Calu3 (cell line): ENCODE results near the gene SKI. TPM values are rescaled to one million over a fixed set of nuclear protein-coding genes. Genes with fewer than 3 reads are reported as not detected.

Experiments used
- BruUV-seq: library from RNA; stranded (reverse); fragments of 400-500 nt; replicated peaks from 2 replicates; lab custom pipeline; 2021; lab: Mats Ljungman, UMichigan
- CTCF ChIA-PET: fragments of 300-600 bp; sonication (Branson Sonifier 250); formaldehyde crosslinking; loops from one replicate; lab custom pipeline; 2022; ENCODE audit warnings: antibody characterized with exemption; lab: Charles Lee
- DNase-seq: peaks from one replicate; pipeline ENCODE4 v3.0.0; 2022
- H3K27ac Mint-ChIP-seq: one replicate; pipeline ENCODE4 v1.8.0; 2022; ENCODE audit warnings: mixed read lengths; ENCODE audit not compliant: unreplicated experiment
- H3K27me3 Mint-ChIP-seq: one replicate; pipeline ENCODE4 v1.8.0; 2022; ENCODE audit warnings: mixed read lengths; ENCODE audit not compliant: unreplicated experiment
- H3K36me3 Mint-ChIP-seq: one replicate; pipeline ENCODE4 v1.8.0; 2022; ENCODE audit warnings: mild to moderate bottlenecking, moderate library complexity, mixed read lengths; ENCODE audit not compliant: insufficient read depth, unreplicated experiment
- H3K4me1 Mint-ChIP-seq: one replicate; pipeline ENCODE4 v1.8.0; 2022; ENCODE audit warnings: mild to moderate bottlenecking, low read depth, mixed read lengths; ENCODE audit not compliant: unreplicated experiment
- H3K4me3 Mint-ChIP-seq: one replicate; pipeline ENCODE4 v1.8.0; 2022; ENCODE audit warnings: mild to moderate bottlenecking, low read depth, moderate library complexity, mixed read lengths; ENCODE audit not compliant: unreplicated experiment
- H3K9me3 Mint-ChIP-seq: one replicate; pipeline ENCODE4 v1.8.0; 2022; ENCODE audit warnings: low read depth, mixed read lengths; ENCODE audit not compliant: unreplicated experiment
- CTCF ChIP-seq: fragments of 200-600 bp; IDR thresholded peaks from one replicate; pipeline ENCODE4 v1.8.0; 2022; ENCODE audit warnings: antibody characterized with exemption; ENCODE audit not compliant: unreplicated experiment
- intact Hi-C: fragments of 100-400 bp; cut with micrococcal nuclease; formaldehyde crosslinking; loops from one replicate; pipeline ENCODE4 v1.10.0; 2022; ENCODE audit not compliant: unreplicated experiment
- total RNA-seq: library from RNA; stranded (reverse); gene quantifications from 2 replicates; pipeline ENCODE4 v1.2.3, GENCODE V29; 2022

The SKI gene
- total RNA-seq, 1 experiment from 2014 or later: 33.8 TPM

- no TSS peak for BruUV-seq
- H3K36me3 Mint-ChIP-seq: peaks cover 25% of the 10 kb centered on the region
- no peak overlapping the region for H3K4me3 Mint-ChIP-seq
- no peaks in the 10 kb centered on the region for H3K27me3 Mint-ChIP-seq
- no peak for DNase-seq
- no peak overlapping the region for H3K27ac Mint-ChIP-seq
- H3K4me1 Mint-ChIP-seq: no peaks in the 10 kb centered on the region
- H3K9me3 Mint-ChIP-seq: no peaks in the 10 kb centered on the region
- TF ChIP-seq CTCF: no peak
- CTCF ChIA-PET: no interaction called here
- intact Hi-C loops: no loop called here
Measured at GRCh38 chr1:2187619-2188018, 40.5 kb upstream of the SKI start.

- Mint-ChIP-seq H3K9me3 (no peaks in the 10 kb centered on the region), H3K36me3 (peaks cover 25% of the 10 kb centered on the region)
- intact Hi-C loops: no loop called here
Measured at GRCh38 chr1:2188336-2188735, 39.8 kb upstream of the SKI start.

GRCh38 chr1:2189459-2190425 is 38.4 kb upstream of the SKI start:
- no peaks in the 10 kb centered on the region for H3K27me3 Mint-ChIP-seq
- BruUV-seq: no TSS peak
- H3K27ac Mint-ChIP-seq: peak overlapping the region; percentile 52
- no peaks in the 10 kb centered on the region for H3K4me1 Mint-ChIP-seq
- no peaks in the 10 kb centered on the region for H3K9me3 Mint-ChIP-seq
- CTCF ChIA-PET: interaction anchor here (0.6 to 0.9 kb wide), 3 partner anchors 10 to 192 kb away, joined by 3 read pairs; no protein-coding TSS in a partner anchor
- intact Hi-C loops: loop anchor here (10.0 kb wide), 1 partner anchor 355 kb away; no protein-coding TSS in a partner anchor
- H3K4me3 Mint-ChIP-seq: peak overlapping the region; percentile 74
- DNase-seq: peak; percentile 91
- H3K36me3 Mint-ChIP-seq: peaks cover 34% of the 10 kb centered on the region
- no peak for TF ChIP-seq CTCF

More at GRCh38 chr1:2188336-2188735, 39.8 kb upstream of the SKI start:
- Mint-ChIP-seq H3K4me1 (no peaks in the 10 kb centered on the region), H3K27me3 (no peaks in the 10 kb centered on the region), H3K27ac (no peak overlapping the region), H3K4me3 (no peak overlapping the region)
- CTCF ChIA-PET: no interaction called here
- no peak for DNase-seq
- no TSS peak for BruUV-seq
- no peak for TF ChIP-seq CTCF

- no peak for TF ChIP-seq CTCF
- no TSS peak for BruUV-seq
- DNase-seq: no peak
- Mint-ChIP-seq H3K27ac (no peak overlapping the region), H3K27me3 (no peaks in the 10 kb centered on the region), H3K4me3 (peak overlapping the region; percentile 74), H3K36me3 (peaks cover 37% of the 10 kb centered on the region), H3K4me1 (no peaks in the 10 kb centered on the region), H3K9me3 (no peaks in the 10 kb centered on the region)
- intact Hi-C loops: loop anchor here (10.0 kb wide), 1 partner anchor 354 kb away; no protein-coding TSS in a partner anchor
- CTCF ChIA-PET: interaction anchor here (0.6 to 0.8 kb wide), 3 partner anchors 14 to 106 kb away, joined by 3 to 4 read pairs (median 3); no protein-coding TSS in a partner anchor
Measured at GRCh38 chr1:2190491-2190976, 37.6 kb upstream of the SKI start.
